ENCODE data around the gene TP73.

TP73 gene

GRCh38 chr1:3727042-3727824 lies 74.9 kb downstream of the TP73 start:
- no peaks in the 10 kb centered on the region for H3K36me3 ChIP-seq (ENCODE audit: control insufficient read depth, low read length)
- no peaks in the 10 kb centered on the region for H4K20me1 ChIP-seq (ENCODE audit: control insufficient read depth, insufficient read depth, low read depth, low read length)
- no peak overlapping the region for H3K4me3 ChIP-seq (ENCODE audit: low read length)
- H3K9me2 ChIP-seq (replicated peaks; ENCODE audit: control insufficient read depth, low read length) = no peaks in the 10 kb centered on the region
- H3F3A ChIP-seq (ENCODE audit: control insufficient read depth, insufficient read depth) = no peaks in the 10 kb centered on the region
- no peaks in the 10 kb centered on the region for H3K9me3 ChIP-seq (ENCODE audit: control insufficient read depth, insufficient read depth, low read length)
- H3K4me2 ChIP-seq (ENCODE audit: low read length) = no peak overlapping the region
- TF ChIP-seq, protein P1, sequence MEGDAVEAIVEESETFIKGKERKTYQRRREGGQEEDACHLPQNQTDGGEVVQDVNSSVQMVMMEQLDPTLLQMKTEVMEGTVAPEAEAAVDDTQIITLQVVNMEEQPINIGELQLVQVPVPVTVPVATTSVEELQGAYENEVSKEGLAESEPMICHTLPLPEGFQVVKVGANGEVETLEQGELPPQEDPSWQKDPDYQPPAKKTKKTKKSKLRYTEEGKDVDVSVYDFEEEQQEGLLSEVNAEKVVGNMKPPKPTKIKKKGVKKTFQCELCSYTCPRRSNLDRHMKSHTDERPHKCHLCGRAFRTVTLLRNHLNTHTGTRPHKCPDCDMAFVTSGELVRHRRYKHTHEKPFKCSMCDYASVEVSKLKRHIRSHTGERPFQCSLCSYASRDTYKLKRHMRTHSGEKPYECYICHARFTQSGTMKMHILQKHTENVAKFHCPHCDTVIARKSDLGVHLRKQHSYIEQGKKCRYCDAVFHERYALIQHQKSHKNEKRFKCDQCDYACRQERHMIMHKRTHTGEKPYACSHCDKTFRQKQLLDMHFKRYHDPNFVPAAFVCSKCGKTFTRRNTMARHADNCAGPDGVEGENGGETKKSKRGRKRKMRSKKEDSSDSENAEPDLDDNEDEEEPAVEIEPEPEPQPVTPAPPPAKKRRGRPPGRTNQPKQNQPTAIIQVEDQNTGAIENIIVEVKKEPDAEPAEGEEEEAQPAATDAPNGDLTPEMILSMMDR (IDR thresholded peaks at IDR 0.05; ENCODE audit: low read depth, low read length, poor library complexity, severe bottlenecking) = peak; percentile 56
- no peak for TF ChIP-seq EZH2phosphoT487 (IDR thresholded peaks at IDR 0.05; ENCODE audit: borderline replicate concordance, low read length)
- H3K27me3 ChIP-seq (ENCODE audit: control insufficient read depth, low read length) = no peaks in the 10 kb centered on the region
- H3K79me2 ChIP-seq (ENCODE audit: control insufficient read depth, low read length) = no peaks in the 10 kb centered on the region
- no peak overlapping the region for H3K27ac ChIP-seq (ENCODE audit: low read depth, low read length)
- no peaks in the 10 kb centered on the region for H3K4me1 ChIP-seq (ENCODE audit: control insufficient read depth, low read length)

DNA sequence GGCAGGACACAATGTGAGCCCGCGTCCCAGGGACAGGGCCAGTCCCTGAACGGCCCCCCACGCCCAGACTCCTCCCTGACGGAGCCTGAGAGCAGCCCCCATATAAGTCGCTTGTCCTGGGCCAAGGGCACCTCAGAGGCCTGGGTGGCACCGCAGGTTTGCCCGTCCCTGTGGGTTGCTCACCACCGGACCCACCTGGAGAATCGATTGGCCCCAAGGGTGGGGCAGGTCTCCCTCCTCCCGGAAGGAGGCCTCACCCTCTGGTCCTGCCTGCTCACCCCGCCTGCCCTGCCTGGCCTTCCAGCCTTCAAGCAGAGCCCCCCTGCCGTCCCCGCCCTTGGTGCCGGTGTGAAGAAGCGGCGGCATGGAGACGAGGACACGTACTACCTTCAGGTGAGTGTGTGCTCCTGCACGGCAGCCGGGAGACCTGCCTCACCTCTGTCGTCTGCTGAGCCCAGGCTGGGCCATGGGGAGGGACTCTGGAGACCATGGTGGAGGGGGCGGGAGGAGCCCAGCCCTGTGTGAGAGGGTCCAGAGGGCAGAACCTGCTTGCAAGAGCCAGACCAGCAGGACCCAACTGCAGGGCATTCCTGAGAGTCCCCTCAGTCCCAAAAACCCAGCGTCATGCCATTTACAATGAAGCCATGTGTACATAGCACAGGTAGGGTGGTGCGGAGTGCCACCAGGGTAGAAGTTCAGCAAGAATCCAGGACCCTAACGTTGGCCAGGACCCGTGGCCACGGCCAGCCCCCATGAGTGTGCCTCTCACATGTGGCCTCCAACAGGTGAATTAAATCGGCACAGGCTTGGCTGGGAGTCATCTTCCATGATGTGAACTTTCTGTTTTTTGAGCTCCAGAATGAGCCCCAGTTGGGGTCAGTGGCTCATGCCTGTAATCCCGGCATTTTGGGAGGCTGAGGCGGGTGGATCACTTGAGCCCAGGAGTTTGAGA lies 75.8 kb downstream of the TP73 start:
- H3F3A ChIP-seq (ENCODE audit: control insufficient read depth, insufficient read depth) = no peaks in the 10 kb centered on the region
- no peaks in the 10 kb centered on the region for H3K27me3 ChIP-seq (ENCODE audit: control insufficient read depth, low read length)
- no peaks in the 10 kb centered on the region for H3K79me2 ChIP-seq (ENCODE audit: control insufficient read depth, low read length)
- TF ChIP-seq EZH2phosphoT487 (IDR thresholded peaks at IDR 0.05; ENCODE audit: borderline replicate concordance, low read length) = no peak
- TF ChIP-seq, protein P1 (IDR thresholded peaks at IDR 0.05; ENCODE audit: low read depth, low read length, poor library complexity, severe bottlenecking) = no peak
- no peaks in the 10 kb centered on the region for H3K9me2 ChIP-seq (replicated peaks; ENCODE audit: control insufficient read depth, low read length)
- no peaks in the 10 kb centered on the region for H3K36me3 ChIP-seq (ENCODE audit: control insufficient read depth, low read length)
- no peak overlapping the region for H3K27ac ChIP-seq (ENCODE audit: low read depth, low read length)
- no peaks in the 10 kb centered on the region for H4K20me1 ChIP-seq (ENCODE audit: control insufficient read depth, insufficient read depth, low read depth, low read length)
- H3K9me3 ChIP-seq (ENCODE audit: control insufficient read depth, insufficient read depth, low read length) = no peaks in the 10 kb centered on the region
- H3K4me1 ChIP-seq (ENCODE audit: control insufficient read depth, low read length) = no peaks in the 10 kb centered on the region
- no peak overlapping the region for H3K4me3 ChIP-seq (ENCODE audit: low read length)
- no peak overlapping the region for H3K4me2 ChIP-seq (ENCODE audit: low read length)

DNA sequence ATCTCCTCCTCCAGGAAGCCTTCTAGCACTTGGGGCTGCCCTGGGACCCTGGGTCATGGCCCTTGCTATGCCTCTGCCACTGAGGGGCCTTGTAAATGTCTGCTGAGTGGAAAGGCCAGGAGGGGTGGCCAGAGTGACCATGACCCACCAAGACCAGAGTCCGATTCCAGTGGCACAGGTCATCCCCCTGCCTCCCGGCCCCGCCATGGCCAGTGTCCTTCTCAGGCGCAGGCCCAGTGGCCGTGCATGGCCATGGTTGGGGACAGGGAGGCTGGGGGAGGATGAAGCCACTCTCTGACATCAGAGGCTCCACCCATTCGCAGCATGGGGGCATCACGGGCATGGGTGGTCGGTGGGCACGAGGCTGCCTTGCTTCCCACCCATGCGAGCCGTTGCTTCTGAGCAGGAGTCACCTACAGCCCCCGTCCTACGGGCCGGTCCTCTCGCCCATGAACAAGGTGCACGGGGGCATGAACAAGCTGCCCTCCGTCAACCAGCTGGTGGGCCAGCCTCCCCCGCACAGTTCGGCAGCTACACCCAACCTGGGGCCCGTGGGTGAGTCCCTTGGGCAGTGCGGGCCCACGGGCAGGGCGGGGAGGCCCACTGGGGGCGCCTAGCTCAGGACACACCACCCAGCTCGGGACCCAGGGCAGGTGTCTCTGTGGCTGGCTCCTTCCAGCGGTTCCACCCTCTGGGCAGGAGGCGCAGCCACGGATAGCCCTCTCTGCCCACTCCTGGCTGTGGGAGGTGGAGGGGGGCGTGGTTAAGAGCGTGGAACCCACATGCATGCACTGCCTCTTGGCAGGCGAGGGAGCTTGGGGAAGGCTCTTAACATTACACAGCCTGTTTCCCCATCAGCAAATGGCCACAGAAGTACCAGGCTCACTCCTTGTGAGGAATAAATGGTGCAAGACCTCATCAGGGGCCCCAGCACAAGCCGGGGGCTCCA lies 77.6 kb downstream of the TP73 start:
- H3K4me1 ChIP-seq (ENCODE audit: control insufficient read depth, low read length) = no peaks in the 10 kb centered on the region
- no peaks in the 10 kb centered on the region for H3K36me3 ChIP-seq (ENCODE audit: control insufficient read depth, low read length)
- no peaks in the 10 kb centered on the region for H3K27me3 ChIP-seq (ENCODE audit: control insufficient read depth, low read length)
- H4K20me1 ChIP-seq (ENCODE audit: control insufficient read depth, insufficient read depth, low read depth, low read length) = no peaks in the 10 kb centered on the region
- H3K79me2 ChIP-seq (ENCODE audit: control insufficient read depth, low read length) = no peaks in the 10 kb centered on the region
- H3F3A ChIP-seq (ENCODE audit: control insufficient read depth, insufficient read depth) = no peaks in the 10 kb centered on the region
- H3K9me3 ChIP-seq (ENCODE audit: control insufficient read depth, insufficient read depth, low read length) = no peaks in the 10 kb centered on the region
- H3K4me3 ChIP-seq (ENCODE audit: low read length) = no peak overlapping the region
- no peaks in the 10 kb centered on the region for H3K9me2 ChIP-seq (replicated peaks; ENCODE audit: control insufficient read depth, low read length)
- H3K4me2 ChIP-seq (ENCODE audit: low read length) = no peak overlapping the region
- H3K27ac ChIP-seq (ENCODE audit: low read depth, low read length) = no peak overlapping the region
- TF ChIP-seq EZH2phosphoT487 (IDR thresholded peaks at IDR 0.05; ENCODE audit: borderline replicate concordance, low read length) = no peak
- TF ChIP-seq, protein P1 (IDR thresholded peaks at IDR 0.05; ENCODE audit: low read depth, low read length, poor library complexity, severe bottlenecking) = no peak

Data from DOHH2 (cell line).